PC-9 (cell line): Measurements from ENCODE around the gene COTL1. TPM values are rescaled to one million over a fixed set of nuclear protein-coding genes. Genes with fewer than 3 reads are reported as not detected.
A peak's percentile ranks its signal among the peaks of the same experiment; 100 is the strongest.

ENCODE experiments used
- BruUV-seq: library from RNA; stranded (reverse); fragments of 400-500 nt; replicated peaks from 2 replicates; lab custom pipeline; 2021; lab: Mats Ljungman, UMichigan
- CTCF ChIA-PET: fragments of 300-600 bp; sonication (Branson Sonifier 250); formaldehyde crosslinking; loops from one replicate; lab custom pipeline; 2022; ENCODE audit warnings: antibody characterized with exemption; lab: Charles Lee
- POLR2A ChIA-PET: fragments of 300-600 bp; sonication (Branson Sonifier 250); formaldehyde crosslinking; loops from one replicate; lab custom pipeline; 2022; ENCODE audit warnings: antibody characterized with exemption; ENCODE audit not compliant: unreplicated experiment; lab: Charles Lee
- DNase-seq, 2 experiments: peaks; one replicate each; pipeline versions ENCODE4 v3.0.0 to v3.0.0-alpha.2; 2015 to 2022; ENCODE audit warnings: mixed read lengths in 1 of 2
- H2AFZ ChIP-seq: fragments of 200-600 bp; sonication (generic); 2 replicates; pipeline ENCODE4 v1.8.1; 2017; ENCODE audit warnings: antibody characterized with exemption
- H3F3A ChIP-seq: fragments of 200-600 bp; sonication (generic); 2 replicates; pipeline ENCODE4 v1.8.1; 2017; ENCODE audit warnings: antibody characterized with exemption, mild to moderate bottlenecking, low read depth; ENCODE audit not compliant: insufficient read depth
- H3K27ac ChIP-seq: fragments of 200-600 bp; sonication (generic); 2 replicates; pipeline ENCODE4 v1.6.1; 2016; ENCODE audit warnings: mixed run types
- H3K27me3 ChIP-seq: fragments of 200-600 bp; sonication (generic); 2 replicates; pipeline ENCODE4 v1.6.1; 2016; ENCODE audit warnings: low read depth, mixed run types; ENCODE audit not compliant: insufficient read depth
- H3K36me3 ChIP-seq: fragments of 200-600 bp; sonication (generic); 2 replicates; pipeline ENCODE4 v1.6.1; 2016; ENCODE audit warnings: low read depth, mixed run types
- H3K4me1 ChIP-seq: fragments of 200-600 bp; sonication (generic); replicated peaks from 2 replicates; pipeline ENCODE4 v1.6.1; 2016; ENCODE audit warnings: mixed run types; ENCODE audit not compliant: insufficient read depth
- H3K4me2 ChIP-seq: fragments of 200-600 bp; sonication (generic); 2 replicates; pipeline ENCODE4 v1.6.1; 2017; ENCODE audit warnings: mixed run types
- H3K4me3 ChIP-seq: fragments of 200-600 bp; sonication (generic); 2 replicates; pipeline ENCODE4 v1.6.1; 2016; ENCODE audit warnings: mixed run types
- H3K79me2 ChIP-seq: fragments of 200-600 bp; sonication (generic); 2 replicates; pipeline ENCODE4 v1.6.1; 2017; ENCODE audit warnings: low read depth, mixed run types
- H3K9me2 ChIP-seq: fragments of 200-600 bp; sonication (generic); 2 replicates; pipeline ENCODE4 v1.8.1; 2017; ENCODE audit warnings: mild to moderate bottlenecking; ENCODE audit not compliant: insufficient read depth
- H3K9me3 ChIP-seq: fragments of 200-600 bp; sonication (generic); 2 replicates; pipeline ENCODE4 v1.8.1; 2016; ENCODE audit warnings: low read depth; ENCODE audit not compliant: insufficient read depth
- H4K20me1 ChIP-seq: fragments of 200-600 bp; sonication (generic); 2 replicates; pipeline ENCODE4 v1.8.1; 2017; ENCODE audit not compliant: insufficient read depth
- EZH2 ChIP-seq: fragments of 200-600 bp; sonication (generic); IDR thresholded peaks from 2 replicates; pipeline ENCODE4 v1.8.0; 2017; ENCODE audit warnings: antibody characterized with exemption, low read depth
- intact Hi-C: fragments of 100-400 bp; cut with micrococcal nuclease; formaldehyde crosslinking; loops from one replicate; pipeline ENCODE4 v1.10.0; 2022; ENCODE audit not compliant: unreplicated experiment
- total RNA-seq: library from RNA; stranded (reverse); gene quantifications from 2 replicates; pipeline ENCODE4 v1.2.3, GENCODE V29; 2021
- TF ChIP-seq, protein P1 (sequence below): fragments of 200-600 bp; sonication (generic); conservative IDR thresholded peaks from 2 replicates; pipeline ENCODE4 v1.6.1; 2017; ENCODE audit warnings: mixed run types, antibody characterized with exemption, mild to moderate bottlenecking, moderate library complexity

The COTL1 gene
- total RNA-seq, 1 experiment from 2014 or later: 512 TPM

DNA sequence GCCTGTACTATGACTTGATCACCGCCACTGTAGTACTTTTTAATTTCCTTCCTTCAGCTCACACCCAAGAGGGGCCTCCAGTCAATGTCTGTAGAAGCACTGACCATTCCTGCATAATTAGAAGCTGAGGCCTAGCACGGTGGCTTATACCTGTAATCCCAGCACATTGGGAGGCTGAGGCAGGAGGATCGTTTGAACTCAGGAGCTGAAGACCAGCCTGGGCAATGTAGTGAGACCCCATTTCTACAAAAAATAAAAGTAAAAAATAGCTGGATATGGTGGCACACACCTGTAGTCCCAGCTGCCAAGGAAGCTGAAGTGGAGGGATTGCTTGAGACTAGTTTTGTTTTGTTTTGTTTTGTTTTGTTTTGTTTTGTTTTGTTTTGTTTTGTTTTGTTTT is 36.4 kb upstream of the COTL1 start:
- H3K27ac ChIP-seq: no peak overlapping the region
- TF ChIP-seq, protein P1, sequence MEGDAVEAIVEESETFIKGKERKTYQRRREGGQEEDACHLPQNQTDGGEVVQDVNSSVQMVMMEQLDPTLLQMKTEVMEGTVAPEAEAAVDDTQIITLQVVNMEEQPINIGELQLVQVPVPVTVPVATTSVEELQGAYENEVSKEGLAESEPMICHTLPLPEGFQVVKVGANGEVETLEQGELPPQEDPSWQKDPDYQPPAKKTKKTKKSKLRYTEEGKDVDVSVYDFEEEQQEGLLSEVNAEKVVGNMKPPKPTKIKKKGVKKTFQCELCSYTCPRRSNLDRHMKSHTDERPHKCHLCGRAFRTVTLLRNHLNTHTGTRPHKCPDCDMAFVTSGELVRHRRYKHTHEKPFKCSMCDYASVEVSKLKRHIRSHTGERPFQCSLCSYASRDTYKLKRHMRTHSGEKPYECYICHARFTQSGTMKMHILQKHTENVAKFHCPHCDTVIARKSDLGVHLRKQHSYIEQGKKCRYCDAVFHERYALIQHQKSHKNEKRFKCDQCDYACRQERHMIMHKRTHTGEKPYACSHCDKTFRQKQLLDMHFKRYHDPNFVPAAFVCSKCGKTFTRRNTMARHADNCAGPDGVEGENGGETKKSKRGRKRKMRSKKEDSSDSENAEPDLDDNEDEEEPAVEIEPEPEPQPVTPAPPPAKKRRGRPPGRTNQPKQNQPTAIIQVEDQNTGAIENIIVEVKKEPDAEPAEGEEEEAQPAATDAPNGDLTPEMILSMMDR: no peak
- TF ChIP-seq EZH2: no peak

GRCh38 chr16:84652566-84652965 is 34.7 kb upstream of the COTL1 start:
- Histone ChIP-seq H3K27ac (no peak overlapping the region), H3F3A (0 out of 2 replicates have a peak, but pooled peaks cover 6% of the 10 kb centered on the region), H3K4me2 (no peak overlapping the region), H3K79me2 (peaks cover 32% of the 10 kb centered on the region), H3K4me3 (no peak overlapping the region), H3K9me3 (no peaks in the 10 kb centered on the region), H3K27me3 (no peaks in the 10 kb centered on the region), H3K9me2 (no peaks in the 10 kb centered on the region), H2AFZ (no peak overlapping the region), H3K4me1 (peaks cover 12% of the 10 kb centered on the region; the same call in 1 of the 2 replicates), H4K20me1 (peaks cover 8% of the 10 kb centered on the region; the same call in 1 of the 2 replicates), H3K36me3 (peaks cover 3% of the 10 kb centered on the region; the same call in 1 of the 2 replicates)
- TF ChIP-seq EZH2: no peak
- TF ChIP-seq, protein P1: no peak
- CTCF ChIA-PET: no interaction called here
- POLR2A ChIA-PET: interaction anchor here (0.7 kb wide), 1 partner anchor 90 kb away, joined by 5 read pairs; no protein-coding TSS in a partner anchor
- BruUV-seq: no TSS peak
- no peak for DNase-seq
- intact Hi-C loops: no loop called here

More for the DNA sequence above, 36.4 kb upstream of the COTL1 start:
- no peaks in the 10 kb centered on the region for H3K9me2 ChIP-seq
- H3K4me2 ChIP-seq: no peak overlapping the region
- intact Hi-C loops: no loop called here
- ChIA-PET POLR2A (interaction anchor here (0.5 kb wide), 1 partner anchor 11 kb away, joined by 3 read pairs; no protein-coding TSS in a partner anchor), CTCF (interaction anchor here (0.6 kb wide), 1 partner anchor 18 kb away, joined by 3 read pairs; no protein-coding TSS in a partner anchor)
- no peak overlapping the region for H2AFZ ChIP-seq
- no peaks in the 10 kb centered on the region for H3K27me3 ChIP-seq
- H3K9me3 ChIP-seq: no peaks in the 10 kb centered on the region
- H3K4me3 ChIP-seq: no peak overlapping the region
- no peak for DNase-seq
- H4K20me1 ChIP-seq: peaks cover 8% of the 10 kb centered on the region; the same call in 1 of the 2 replicates
- H3K4me1 ChIP-seq: peaks cover 10% of the 10 kb centered on the region; the same call in 1 of the 2 replicates
- peaks cover 3% of the 10 kb centered on the region; the same call in 1 of the 2 replicates for H3K36me3 ChIP-seq
- H3F3A ChIP-seq: 0 out of 2 replicates have a peak, but pooled peaks cover 5% of the 10 kb centered on the region
- H3K79me2 ChIP-seq: peaks cover 28% of the 10 kb centered on the region
- no TSS peak for BruUV-seq

DNA sequence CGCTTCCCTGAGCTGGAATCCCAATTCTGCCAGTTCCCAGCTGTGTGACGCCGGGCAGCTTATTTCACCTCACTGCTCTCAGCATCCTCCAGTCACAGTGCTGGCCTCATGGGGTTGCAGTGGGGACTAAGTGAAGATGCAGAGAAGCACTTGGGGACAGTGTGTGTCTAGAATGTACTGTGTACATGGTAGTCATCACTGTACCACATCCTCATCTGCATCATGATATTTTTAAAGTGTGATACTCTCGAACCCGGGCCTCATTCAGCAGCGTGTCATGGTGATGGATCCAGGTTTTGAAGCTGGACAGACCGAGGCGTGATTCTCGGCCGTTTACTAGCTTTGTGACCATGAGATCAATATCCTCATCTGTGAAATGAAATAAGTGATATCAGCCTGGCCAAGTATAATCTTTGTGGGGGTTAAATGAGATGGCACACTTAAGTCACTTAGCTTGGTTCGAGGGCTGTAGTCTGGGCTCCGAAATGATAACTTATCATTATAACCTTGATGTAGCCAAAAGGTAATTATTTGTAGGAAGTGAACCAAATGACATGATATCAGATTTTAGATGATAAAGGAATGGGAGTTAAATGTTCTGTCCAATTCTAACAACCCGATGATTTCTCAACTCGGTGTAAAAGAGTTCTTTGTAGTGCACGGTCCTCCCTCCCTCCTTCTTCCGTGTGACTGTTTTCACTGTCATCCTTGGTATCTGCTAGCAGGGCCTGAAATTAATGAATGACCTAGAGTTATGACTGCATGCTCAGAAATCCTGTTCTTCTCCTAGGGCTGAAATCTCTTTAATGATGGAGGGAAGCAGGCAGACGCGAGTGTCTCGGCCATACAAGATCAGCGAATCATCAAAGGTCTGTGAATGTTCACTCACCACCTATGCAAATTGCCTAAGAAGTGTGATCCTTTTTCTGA is 32.4 kb upstream of the COTL1 start:
- peaks cover 32% of the 10 kb centered on the region for H3K79me2 ChIP-seq

More for the DNA sequence above, 32.4 kb upstream of the COTL1 start:
- no peaks in the 10 kb centered on the region for H3K9me3 ChIP-seq
- H3K27ac ChIP-seq: no peak overlapping the region
- H3K4me1 ChIP-seq: peaks cover 12% of the 10 kb centered on the region; the same call in 1 of the 2 replicates
- H4K20me1 ChIP-seq: peaks cover 8% of the 10 kb centered on the region; the same call in 1 of the 2 replicates
- TSS peak; percentile 26 for BruUV-seq
- peak overlapping the region; percentile 98; the same call in 1 of the 2 replicates for H3K4me2 ChIP-seq
- DNase-seq: peak in 1 of 2 experiments; percentile 75
- no peaks in the 10 kb centered on the region for H3K27me3 ChIP-seq
- H3K36me3 ChIP-seq: peaks cover 3% of the 10 kb centered on the region; the same call in 1 of the 2 replicates
- no peak overlapping the region for H3K4me3 ChIP-seq
- no peaks in the 10 kb centered on the region for H3K9me2 ChIP-seq
- CTCF ChIA-PET: no interaction called here
- no peak overlapping the region for H2AFZ ChIP-seq
- intact Hi-C loops: no loop called here
- POLR2A ChIA-PET: no interaction called here
- TF ChIP-seq EZH2: no peak
- TF ChIP-seq, protein P1: no peak
- 0 out of 2 replicates have a peak, but pooled peaks cover 8% of the 10 kb centered on the region for H3F3A ChIP-seq
